NB4 (cell line): Measurements from ENCODE around the gene DIDO1.

Experiments used
- DNase-seq: peaks from one replicate; pipeline ENCODE4 v3.0.0; 2010; ENCODE audit warnings: low read depth
- H3K4me3 ChIP-seq: one replicate; pipeline ENCODE4 v1.5.1; 2011; ENCODE audit warnings: mild to moderate bottlenecking, low read depth, low read length, moderate library complexity
- CTCF ChIP-seq: IDR thresholded peaks from one replicate; pipeline ENCODE4 v1.5.1; 2012; ENCODE audit warnings: low read depth, low read length
- MAX ChIP-seq: IDR thresholded peaks from 2 replicates; pipeline ENCODE4 v1.6.1; 2011; ENCODE audit warnings: low read depth, low read length
- MYC ChIP-seq: IDR thresholded peaks from 2 replicates; pipeline ENCODE4 v1.6.1; 2011; ENCODE audit warnings: low read depth, low read length
- POLR2A ChIP-seq: IDR thresholded peaks from 2 replicates; pipeline ENCODE4 v1.6.1; 2011; ENCODE audit warnings: mild to moderate bottlenecking; ENCODE audit not compliant: insufficient read length; ENCODE audit errors: extremely low read depth

DIDO1 gene

GRCh38 chr20:62845416-62846160 is 80.7 kb downstream of the DIDO1 start:
- H3K4me3 ChIP-seq: no peak overlapping the region
- TF ChIP-seq MAX: no peak
- no peak for TF ChIP-seq CTCF
- TF ChIP-seq MYC: no peak
- TF ChIP-seq POLR2A: no peak
- DNase-seq: no peak

- TF ChIP-seq MYC (no peak), CTCF (no peak), MAX (no peak), POLR2A (no peak)
- DNase-seq: no peak
- no peak overlapping the region for H3K4me3 ChIP-seq
These were observed 82.1 kb downstream of the DIDO1 start for GRCh38 chr20:62844182-62844581.

GRCh38 chr20:62843656-62844055 is 82.6 kb downstream of the DIDO1 start:
- DNase-seq: no peak
- H3K4me3 ChIP-seq: no peak overlapping the region
- no peak for TF ChIP-seq POLR2A
- TF ChIP-seq MAX: no peak
- no peak for TF ChIP-seq CTCF
- TF ChIP-seq MYC: no peak

- no peak for DNase-seq
- no peak for TF ChIP-seq MAX
- no peak for TF ChIP-seq MYC
- no peak for TF ChIP-seq POLR2A
- TF ChIP-seq CTCF: no peak
These were observed 84.5 kb downstream of the DIDO1 start for GRCh38 chr20:62841705-62842212.

GRCh38 chr20:62840244-62841197 is 85.8 kb downstream of the DIDO1 start:
- DNase-seq: no peak
- H3K4me3 ChIP-seq: no peak overlapping the region
- TF ChIP-seq MAX (no peak), MYC (no peak), CTCF (no peak), POLR2A (no peak)

More at GRCh38 chr20:62841705-62842212, 84.5 kb downstream of the DIDO1 start:
- no peak overlapping the region for H3K4me3 ChIP-seq
